ENCODE measurements around the gene NT5C1A. TPM values are rescaled to one million over a fixed set of nuclear protein-coding genes. Genes with fewer than 3 reads are reported as not detected.

Gene NT5C1A
- total RNA-seq, 2 donors from 2014 or later: not detected

DNA sequence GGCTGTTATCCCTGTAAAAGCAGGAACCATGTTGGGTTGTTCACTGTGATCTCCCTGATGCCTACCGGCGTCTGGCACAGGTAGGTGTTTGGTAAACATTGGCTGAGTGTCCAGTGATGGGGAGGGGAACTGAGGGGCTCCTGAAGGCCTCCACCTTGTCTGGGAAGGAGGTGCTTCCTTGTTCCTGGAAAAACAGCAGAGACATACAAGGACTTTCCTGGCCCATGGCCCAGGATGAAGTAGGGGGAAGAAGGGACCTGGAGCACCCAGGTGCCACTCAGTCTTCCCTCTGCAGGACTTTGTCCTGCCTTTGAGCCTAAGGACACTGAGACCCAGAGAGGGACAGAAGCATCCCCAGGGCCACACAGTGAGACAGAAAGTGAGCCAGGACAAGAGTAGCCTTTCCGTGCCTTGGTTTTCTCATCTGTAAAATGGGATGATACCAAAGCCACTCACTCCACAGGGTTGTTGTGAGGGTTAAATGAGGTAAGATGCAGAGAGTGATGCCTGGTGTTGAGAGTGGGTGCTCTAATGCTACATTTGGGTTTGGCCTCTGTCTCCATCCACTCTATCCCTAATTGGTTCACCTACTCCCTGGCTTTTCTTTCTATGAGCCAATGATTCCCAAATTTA is 26.4 kb downstream of the NT5C1A start:
- H3K27me3 Mint-ChIP-seq: no peaks in the 10 kb centered on the region
- H3K27ac Mint-ChIP-seq: no peak overlapping the region
- H3K36me3 Mint-ChIP-seq (ENCODE audit: low read depth): no peaks in the 10 kb centered on the region
- H3K4me1 Mint-ChIP-seq: no peaks in the 10 kb centered on the region
- no peak overlapping the region for H3K4me3 Mint-ChIP-seq
- no peak for ATAC-seq (replicated peaks)
- H3K9me3 Mint-ChIP-seq: no peaks in the 10 kb centered on the region

DNA sequence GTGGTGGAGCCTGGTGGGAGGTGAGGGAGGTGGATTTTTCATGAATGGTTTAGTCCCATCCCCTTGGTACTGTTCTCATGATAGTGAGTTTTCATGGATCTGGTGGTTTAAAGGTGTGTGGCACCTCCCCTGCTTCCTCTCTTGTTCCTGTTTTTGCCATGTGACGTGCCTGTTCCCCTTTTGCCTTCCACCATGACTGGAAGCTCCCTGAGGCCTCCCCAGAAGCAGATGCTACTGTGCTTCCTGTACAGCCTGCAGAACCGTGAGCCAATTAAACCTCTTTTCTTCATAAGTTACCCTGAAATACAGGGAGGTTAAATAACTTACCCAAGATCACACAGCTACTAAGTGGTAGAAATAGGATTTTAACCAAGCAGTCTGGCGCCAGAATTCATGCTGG is 28.2 kb downstream of the NT5C1A start:
- ATAC-seq (replicated peaks): no peak
- Mint-ChIP-seq H3K9me3 (no peaks in the 10 kb centered on the region), H3K4me1 (no peaks in the 10 kb centered on the region), H3K4me3 (no peak overlapping the region), H3K36me3 (ENCODE audit: low read depth) (no peaks in the 10 kb centered on the region), H3K27ac (no peak overlapping the region), H3K27me3 (no peaks in the 10 kb centered on the region)

DNA sequence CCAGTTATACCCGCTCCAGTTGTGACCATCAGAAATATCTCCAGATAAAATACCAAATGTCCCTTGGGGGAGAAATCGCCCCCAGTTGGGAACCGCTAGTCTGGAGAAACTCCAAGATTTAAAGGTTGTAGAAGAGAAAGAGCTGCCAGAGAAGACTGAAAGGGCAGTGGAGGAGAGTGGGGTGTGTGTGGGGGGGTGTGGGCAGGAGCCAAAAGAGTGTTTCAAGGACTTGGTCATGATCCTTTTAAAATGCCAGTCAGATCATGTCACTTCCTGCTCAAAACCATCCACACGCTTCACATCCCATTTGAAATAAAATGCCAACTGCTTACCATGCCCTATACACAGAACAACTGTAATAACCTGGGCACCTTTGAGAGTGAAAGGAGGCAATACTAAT is 29.1 kb downstream of the NT5C1A start:
- no peak for ATAC-seq (replicated peaks)
- no peaks in the 10 kb centered on the region for H3K36me3 Mint-ChIP-seq (ENCODE audit: low read depth)
- H3K27ac Mint-ChIP-seq: no peak overlapping the region

DNA sequence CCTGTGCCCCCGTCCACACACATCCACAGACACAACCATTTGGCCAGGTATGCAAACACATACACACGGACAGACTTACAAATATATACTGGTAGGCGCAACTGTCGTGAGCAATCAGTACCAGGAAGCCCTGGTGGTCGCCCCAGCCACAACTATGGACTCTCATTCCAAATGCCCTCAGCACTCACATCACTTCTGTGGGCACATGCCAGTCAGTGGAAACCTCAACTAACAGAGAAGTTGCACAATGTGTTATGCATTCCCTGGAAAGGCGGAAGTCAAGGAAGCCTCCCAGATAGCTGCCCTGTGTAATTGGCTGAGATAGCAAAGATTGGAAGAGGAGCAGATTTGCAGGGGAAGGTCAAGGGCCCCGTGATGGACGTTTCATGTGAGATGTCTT is 31.0 kb downstream of the NT5C1A start:
- ATAC-seq (replicated peaks): no peak
- no peaks in the 10 kb centered on the region for H3K36me3 Mint-ChIP-seq (ENCODE audit: low read depth)
- peaks cover 8% of the 10 kb centered on the region for H3K27me3 Mint-ChIP-seq
- H3K4me1 Mint-ChIP-seq: no peaks in the 10 kb centered on the region
- H3K27ac Mint-ChIP-seq: no peak overlapping the region
- no peaks in the 10 kb centered on the region for H3K9me3 Mint-ChIP-seq
- H3K4me3 Mint-ChIP-seq: no peak overlapping the region

More for the DNA sequence above, 29.1 kb downstream of the NT5C1A start:
- Mint-ChIP-seq H3K4me3 (no peak overlapping the region), H3K9me3 (no peaks in the 10 kb centered on the region), H3K4me1 (no peaks in the 10 kb centered on the region), H3K27me3 (no peaks in the 10 kb centered on the region)

DNA sequence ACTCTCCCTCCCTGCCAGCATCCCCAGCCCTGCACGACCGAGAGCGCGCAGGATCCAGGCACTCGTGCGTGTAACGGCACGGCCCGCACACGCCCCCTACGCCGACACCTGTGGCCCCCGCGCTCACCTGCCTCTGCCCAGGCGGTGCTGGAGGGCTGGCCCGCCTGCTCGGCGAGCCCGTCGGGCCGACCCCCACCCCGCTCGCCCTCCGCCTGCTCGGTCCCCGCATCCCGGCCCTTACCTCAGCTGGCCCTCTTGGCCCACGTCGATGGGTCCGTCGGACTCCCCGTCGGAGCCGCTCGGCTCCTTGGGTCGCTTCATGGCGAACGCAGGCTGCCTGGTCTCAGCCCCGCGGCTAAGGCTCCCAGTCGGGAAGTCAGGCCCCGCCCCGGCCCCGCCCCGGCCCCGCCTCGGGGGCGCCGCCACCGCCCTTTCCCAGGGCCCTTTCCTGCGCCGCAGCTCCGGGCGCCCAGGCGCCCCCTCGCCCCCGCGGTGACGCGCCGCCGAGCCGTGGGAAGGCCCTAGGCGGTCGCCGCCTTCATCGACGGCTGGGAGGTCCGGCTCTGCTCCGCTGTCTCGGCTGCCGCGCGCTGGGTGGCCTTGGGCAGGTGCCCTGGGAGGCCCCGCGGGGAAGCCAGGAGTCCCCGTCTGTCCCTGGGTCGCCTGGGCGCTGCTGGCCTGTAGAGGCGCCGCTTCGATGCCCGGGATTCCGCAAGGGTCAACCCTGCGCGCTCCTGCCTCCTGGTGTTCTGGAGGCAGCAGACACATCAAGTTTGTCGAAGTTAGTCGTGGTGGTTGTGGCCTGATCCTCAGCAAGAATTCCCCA is 32.4 kb downstream of the NT5C1A start, which contains the start of gene HEYL:
TSS of gene HEYL (minus strand) at position 339 of the 826 bp plus-strand sequence. CDS start at position 321, 18 bp downstream.
- Mint-ChIP-seq H3K9me3 (no peaks in the 10 kb centered on the region), H3K4me3 (peak within 1 kb of the TSS; percentile 45), H3K4me1 (no peaks in the 10 kb centered on the region), H3K27me3 (peaks cover 13% of the 10 kb centered on the region), H3K36me3 (ENCODE audit: low read depth) (no peaks in the 10 kb centered on the region), H3K27ac (no peak within 1 kb of the TSS)
- peak; percentile 97 for ATAC-seq (replicated peaks)

DNA sequence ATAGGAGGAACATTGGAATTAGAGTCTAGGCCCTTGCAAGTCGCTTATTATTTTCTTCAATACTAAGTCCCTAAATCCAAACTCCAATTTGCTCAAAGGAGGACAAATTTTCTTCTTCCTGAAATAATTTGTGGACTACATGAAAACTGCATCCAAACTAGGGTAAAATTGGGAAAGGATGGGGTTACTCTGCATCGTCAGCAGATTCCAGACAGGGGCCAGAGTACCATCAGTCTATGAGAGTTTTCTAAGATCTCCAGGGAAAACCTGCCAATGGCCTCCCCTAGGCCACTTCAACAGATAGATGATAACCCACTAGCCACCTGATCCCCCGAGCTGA is 33.0 kb downstream of the NT5C1A start:
- H3K4me3 Mint-ChIP-seq: peak overlapping the region; percentile 45
- no peaks in the 10 kb centered on the region for H3K36me3 Mint-ChIP-seq (ENCODE audit: low read depth)
- H3K4me1 Mint-ChIP-seq: no peaks in the 10 kb centered on the region
- no peak overlapping the region for H3K27ac Mint-ChIP-seq
- H3K9me3 Mint-ChIP-seq: no peaks in the 10 kb centered on the region
- no peak for ATAC-seq (replicated peaks)
- H3K27me3 Mint-ChIP-seq: peaks cover 17% of the 10 kb centered on the region

DNA sequence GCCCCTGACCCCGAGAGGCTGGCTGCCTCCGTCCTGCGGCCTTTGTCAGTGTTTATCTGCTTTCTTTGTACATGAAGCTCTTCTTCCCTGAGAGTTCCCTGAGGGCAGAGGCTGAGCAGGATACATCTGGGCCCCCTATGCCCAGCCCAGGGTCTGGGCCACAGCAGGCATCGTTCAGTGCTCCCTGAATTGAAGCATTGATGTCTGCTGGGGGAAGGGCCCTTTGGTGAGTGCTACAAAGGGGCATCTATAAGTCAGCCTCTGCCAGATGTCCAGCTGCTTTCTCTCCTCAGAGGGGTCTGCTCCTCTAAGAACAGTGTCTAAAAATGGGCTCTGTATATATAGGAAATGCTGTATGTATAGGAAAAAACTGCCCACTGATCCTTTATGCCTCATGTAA is 34.5 kb downstream of the NT5C1A start:
- Mint-ChIP-seq H3K4me3 (no peak overlapping the region), H3K27ac (no peak overlapping the region), H3K9me3 (no peaks in the 10 kb centered on the region), H3K36me3 (ENCODE audit: low read depth) (no peaks in the 10 kb centered on the region), H3K4me1 (peaks cover 5% of the 10 kb centered on the region), H3K27me3 (peaks cover 25% of the 10 kb centered on the region)
- no peak for ATAC-seq (replicated peaks)

DNA sequence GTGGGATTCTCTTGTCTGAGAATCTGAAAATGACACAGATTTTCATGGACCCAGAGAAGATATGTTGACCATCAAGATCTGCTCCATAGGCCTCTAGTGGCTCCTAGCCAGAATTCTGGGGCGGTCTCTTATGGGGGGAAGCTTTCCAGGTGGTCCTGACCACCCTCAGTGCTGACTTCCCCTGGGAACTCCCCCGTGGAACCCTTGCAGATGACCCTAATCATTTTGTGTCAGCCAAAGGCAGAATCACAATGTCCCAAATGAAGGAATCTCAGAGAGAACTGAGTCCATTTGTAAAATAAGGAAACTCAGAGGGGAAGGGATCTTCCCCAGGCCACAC is 36.1 kb downstream of the NT5C1A start:
- ATAC-seq (replicated peaks): no peak
- no peak overlapping the region for H3K27ac Mint-ChIP-seq
- no peak overlapping the region for H3K4me3 Mint-ChIP-seq
- peaks cover 17% of the 10 kb centered on the region for H3K4me1 Mint-ChIP-seq
- H3K27me3 Mint-ChIP-seq: peaks cover 25% of the 10 kb centered on the region
- H3K9me3 Mint-ChIP-seq: no peaks in the 10 kb centered on the region
- H3K36me3 Mint-ChIP-seq (ENCODE audit: low read depth): no peaks in the 10 kb centered on the region

DNA sequence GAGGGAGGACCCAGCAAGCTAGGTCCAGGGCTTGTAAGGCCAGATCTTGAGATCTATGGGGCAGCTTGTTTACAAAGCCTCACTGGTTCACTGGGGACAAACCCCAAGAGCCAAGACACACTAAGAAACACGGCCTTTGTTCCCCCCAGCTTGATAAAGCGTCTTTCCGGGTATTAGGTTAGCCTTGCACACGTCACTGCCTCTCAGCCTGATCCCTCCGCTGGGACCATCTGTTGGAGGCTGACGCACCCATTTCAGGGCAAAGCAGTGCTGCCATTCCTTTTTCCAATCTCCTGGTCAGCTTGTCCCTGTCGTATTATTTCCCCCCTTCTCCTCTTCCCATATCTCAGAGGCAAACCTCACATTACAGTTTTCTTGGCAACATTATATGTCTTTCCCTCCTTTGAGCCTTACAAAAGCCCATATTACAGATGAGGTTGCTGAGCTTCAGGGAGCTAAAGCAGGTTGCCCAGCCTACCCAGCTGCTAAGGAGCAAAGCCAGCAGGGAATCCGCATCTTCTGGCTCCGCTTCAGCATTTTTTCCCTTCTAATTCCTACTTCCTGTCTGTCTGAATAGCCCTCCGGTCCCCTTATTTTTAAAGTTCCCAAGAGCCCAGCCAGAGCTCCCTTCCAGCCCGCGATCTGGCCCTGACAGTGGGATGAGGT is 36.6 kb downstream of the NT5C1A start:
- no peak for ATAC-seq (replicated peaks)
- Mint-ChIP-seq H3K36me3 (ENCODE audit: low read depth) (no peaks in the 10 kb centered on the region), H3K27ac (no peak overlapping the region), H3K4me1 (peaks cover 21% of the 10 kb centered on the region), H3K4me3 (no peak overlapping the region), H3K9me3 (no peaks in the 10 kb centered on the region), H3K27me3 (peaks cover 27% of the 10 kb centered on the region)

DNA sequence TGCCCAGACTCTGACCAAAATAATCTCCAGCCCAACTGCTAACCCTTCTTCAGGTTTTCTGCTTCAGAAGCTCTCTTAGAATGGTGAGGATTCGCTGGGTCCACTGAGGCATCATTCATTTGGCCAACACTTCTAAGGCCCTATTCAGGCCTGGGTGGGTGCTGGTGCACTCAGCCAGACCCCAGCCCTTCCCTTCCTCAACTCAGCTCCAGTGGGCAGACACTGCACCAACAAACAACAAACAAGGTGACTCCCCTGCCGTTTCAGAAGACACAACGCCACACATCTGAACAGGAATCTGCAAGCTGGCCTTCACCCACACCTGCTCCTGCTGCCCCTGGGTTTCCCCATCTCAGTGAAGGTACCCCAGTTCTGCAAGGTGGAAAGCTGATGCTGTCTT is 38.5 kb downstream of the NT5C1A start:
- peaks cover 29% of the 10 kb centered on the region for H3K27me3 Mint-ChIP-seq
- H3K36me3 Mint-ChIP-seq (ENCODE audit: low read depth): no peaks in the 10 kb centered on the region
- H3K9me3 Mint-ChIP-seq: no peaks in the 10 kb centered on the region
- H3K4me1 Mint-ChIP-seq: peaks cover 22% of the 10 kb centered on the region
- ATAC-seq (replicated peaks): no peak
- no peak overlapping the region for H3K4me3 Mint-ChIP-seq
- H3K27ac Mint-ChIP-seq: no peak overlapping the region

DNA sequence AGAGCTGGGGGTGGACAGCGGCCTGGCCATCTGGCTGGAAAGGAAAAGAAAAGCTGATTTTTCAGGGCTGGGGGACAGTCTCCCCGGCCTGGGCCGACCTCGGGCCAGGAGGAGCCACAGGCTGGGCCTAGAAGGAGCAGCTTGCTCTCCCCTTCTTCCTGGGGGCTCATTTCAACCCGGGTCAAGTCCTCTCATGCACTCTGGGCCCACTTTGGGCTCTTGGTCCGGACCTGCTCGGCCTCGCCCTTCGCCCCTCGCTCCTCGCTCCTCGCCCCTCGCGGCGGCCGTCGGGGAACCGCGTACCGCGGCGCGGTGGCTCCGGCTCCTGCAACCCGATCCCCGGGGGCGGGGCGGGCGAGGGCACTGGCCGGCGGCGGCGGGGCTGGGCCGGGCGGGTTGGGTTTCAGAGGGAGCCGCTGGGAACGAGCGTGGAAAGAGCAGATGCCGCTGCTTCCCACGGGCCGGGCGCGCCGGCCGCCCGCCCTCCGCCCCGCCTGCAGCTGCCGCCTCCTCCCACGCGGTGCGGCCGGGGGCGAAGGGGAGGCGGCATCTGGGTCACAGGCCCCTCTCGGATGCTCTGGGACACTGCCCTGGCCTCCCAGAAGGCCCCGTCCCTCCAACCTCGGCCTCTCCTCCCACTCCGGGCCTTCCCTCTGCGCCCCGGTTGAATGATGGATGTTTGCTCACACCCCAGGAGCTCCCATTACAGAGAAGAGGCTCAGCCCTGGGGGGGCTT is 39.1 kb downstream of the NT5C1A start:
- peaks cover 29% of the 10 kb centered on the region for H3K27me3 Mint-ChIP-seq
- ATAC-seq (replicated peaks): no peak
- peaks cover 22% of the 10 kb centered on the region for H3K4me1 Mint-ChIP-seq
- H3K9me3 Mint-ChIP-seq: no peaks in the 10 kb centered on the region
- no peaks in the 10 kb centered on the region for H3K36me3 Mint-ChIP-seq (ENCODE audit: low read depth)
- H3K4me3 Mint-ChIP-seq: no peak overlapping the region
- no peak overlapping the region for H3K27ac Mint-ChIP-seq

DNA sequence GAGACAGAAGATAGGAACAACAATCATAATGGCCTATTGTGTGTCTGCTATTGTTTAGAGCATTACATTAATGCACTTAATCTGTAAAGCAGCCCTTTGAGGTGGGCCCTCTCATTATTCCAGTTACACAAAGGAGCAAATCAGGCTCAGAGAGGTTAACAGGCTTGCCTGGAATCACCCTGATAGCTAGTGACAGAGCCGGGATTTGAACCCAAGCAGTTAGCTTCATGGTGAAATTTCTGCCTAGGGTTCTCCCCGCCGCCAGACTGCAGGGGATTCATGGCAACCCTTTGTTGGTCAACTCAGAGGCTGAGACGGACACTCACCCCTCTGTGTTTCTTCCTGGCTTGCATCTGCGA is 39.6 kb downstream of the NT5C1A start:
- H3K4me1 Mint-ChIP-seq: peaks cover 22% of the 10 kb centered on the region
- H3K9me3 Mint-ChIP-seq: no peaks in the 10 kb centered on the region
- peaks cover 27% of the 10 kb centered on the region for H3K27me3 Mint-ChIP-seq
- no peak overlapping the region for H3K4me3 Mint-ChIP-seq
- no peaks in the 10 kb centered on the region for H3K36me3 Mint-ChIP-seq (ENCODE audit: low read depth)
- ATAC-seq (replicated peaks): no peak
- H3K27ac Mint-ChIP-seq: peak overlapping the region; percentile 80

DNA sequence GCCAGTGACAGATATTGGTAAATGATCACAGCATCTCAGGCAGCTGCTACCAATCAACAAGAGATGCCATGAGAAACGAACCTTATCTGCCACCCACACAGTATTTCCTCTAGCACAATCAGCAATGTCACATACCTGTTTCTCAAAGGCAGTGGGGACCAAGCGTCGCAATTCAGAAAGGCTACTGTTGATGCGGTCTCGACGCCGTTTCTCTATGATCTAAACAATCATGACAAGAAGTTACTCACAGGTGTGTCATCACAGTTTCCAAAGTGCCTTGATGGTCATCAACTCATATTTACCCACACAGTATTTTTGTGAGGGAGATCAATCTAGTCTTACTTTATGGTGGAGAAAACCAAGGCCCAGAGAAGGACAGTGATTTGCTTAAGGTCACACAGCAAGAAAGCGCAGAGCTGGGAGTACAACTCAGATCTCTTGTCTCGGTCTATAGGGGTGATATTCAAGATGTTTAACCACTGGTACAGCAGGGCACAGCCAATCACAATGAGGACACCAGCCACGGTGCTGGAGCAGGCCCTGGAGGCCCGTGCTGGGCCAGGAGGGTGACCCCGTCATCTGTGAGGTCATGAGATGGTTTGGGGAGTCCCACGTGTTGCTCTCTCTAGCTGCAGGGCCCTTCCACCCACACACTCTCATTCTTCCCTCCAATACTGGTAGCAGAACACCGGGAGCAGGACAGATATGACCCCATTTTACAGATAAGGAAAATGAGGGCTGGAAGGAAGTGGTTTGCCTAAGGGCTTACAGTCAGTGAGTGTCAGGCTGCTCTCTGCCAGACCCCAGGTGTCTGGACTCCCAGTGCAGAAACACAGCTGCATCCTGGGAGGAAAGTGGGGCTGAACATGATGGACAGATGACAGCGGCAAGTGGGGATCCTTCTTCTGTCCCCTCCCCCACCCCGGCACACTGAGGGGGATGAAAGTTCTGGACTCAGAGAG is 40.3 kb downstream of the NT5C1A start:
- H3K27ac Mint-ChIP-seq: peak overlapping the region; percentile 80
- no peaks in the 10 kb centered on the region for H3K9me3 Mint-ChIP-seq
- peaks cover 24% of the 10 kb centered on the region for H3K27me3 Mint-ChIP-seq
- peaks cover 22% of the 10 kb centered on the region for H3K4me1 Mint-ChIP-seq
- peak overlapping the region; percentile 52 for H3K4me3 Mint-ChIP-seq
- ATAC-seq (replicated peaks): peak; percentile 85
- H3K36me3 Mint-ChIP-seq (ENCODE audit: low read depth): no peaks in the 10 kb centered on the region
